ENCODE data around the gene TIMM50.

DNA sequence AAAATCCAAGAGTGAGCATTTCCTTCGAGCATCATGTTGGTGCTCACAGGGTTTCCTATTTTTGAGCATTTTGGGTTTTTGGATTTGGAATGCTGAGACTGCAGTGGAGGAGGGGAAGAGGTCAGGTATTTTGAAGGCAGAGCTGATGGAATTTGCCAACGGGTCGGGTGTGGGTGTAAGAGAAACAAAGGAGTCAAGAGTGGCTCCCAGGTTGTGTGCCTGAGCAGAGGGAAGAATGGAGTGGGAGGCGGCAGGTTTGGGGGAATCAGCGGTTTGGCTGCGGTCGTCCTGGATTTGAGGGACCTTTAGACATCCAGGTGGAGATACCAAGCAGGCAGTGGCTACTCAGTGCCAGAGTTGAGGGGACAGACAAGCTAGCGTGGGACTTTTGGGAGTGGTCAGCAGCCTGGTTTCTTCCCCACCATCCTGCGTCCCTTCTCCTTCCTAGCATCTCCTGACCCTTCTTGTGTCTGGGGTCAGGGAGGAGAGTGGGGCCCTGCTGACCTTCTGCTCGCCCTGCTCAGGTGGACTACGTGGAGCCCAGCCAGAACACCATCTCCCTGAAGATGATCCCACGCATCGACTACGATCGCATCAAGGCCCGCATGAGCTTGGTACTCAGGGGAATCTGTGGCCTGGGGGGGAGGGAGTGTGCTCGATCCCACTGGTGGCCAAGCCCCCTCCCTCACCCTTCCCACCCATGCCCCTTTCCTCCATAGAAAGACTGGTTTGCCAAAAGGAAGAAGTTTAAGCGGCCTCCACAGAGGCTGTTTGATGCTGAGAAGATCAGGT is 14.5 kb upstream of the TIMM50 start:
- TF ChIP-seq, protein P1, sequence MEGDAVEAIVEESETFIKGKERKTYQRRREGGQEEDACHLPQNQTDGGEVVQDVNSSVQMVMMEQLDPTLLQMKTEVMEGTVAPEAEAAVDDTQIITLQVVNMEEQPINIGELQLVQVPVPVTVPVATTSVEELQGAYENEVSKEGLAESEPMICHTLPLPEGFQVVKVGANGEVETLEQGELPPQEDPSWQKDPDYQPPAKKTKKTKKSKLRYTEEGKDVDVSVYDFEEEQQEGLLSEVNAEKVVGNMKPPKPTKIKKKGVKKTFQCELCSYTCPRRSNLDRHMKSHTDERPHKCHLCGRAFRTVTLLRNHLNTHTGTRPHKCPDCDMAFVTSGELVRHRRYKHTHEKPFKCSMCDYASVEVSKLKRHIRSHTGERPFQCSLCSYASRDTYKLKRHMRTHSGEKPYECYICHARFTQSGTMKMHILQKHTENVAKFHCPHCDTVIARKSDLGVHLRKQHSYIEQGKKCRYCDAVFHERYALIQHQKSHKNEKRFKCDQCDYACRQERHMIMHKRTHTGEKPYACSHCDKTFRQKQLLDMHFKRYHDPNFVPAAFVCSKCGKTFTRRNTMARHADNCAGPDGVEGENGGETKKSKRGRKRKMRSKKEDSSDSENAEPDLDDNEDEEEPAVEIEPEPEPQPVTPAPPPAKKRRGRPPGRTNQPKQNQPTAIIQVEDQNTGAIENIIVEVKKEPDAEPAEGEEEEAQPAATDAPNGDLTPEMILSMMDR (IDR thresholded peaks at IDR 0.05): no peak
- TF ChIP-seq EZH2phosphoT487 (IDR thresholded peaks at IDR 0.05): no peak

All from neural progenitor cell (in vitro differentiated cells).